ENCODE data around the gene RWDD3.

The RWDD3 gene, protein sequence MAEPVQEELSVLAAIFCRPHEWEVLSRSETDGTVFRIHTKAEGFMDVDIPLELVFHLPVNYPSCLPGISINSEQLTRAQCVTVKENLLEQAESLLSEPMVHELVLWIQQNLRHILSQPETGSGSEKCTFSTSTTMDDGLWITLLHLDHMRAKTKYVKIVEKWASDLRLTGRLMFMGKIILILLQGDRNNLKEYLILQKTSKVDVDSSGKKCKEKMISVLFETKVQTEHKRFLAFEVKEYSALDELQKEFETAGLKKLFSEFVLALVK

GRCh38 chr1:95233737-95234500, at the start of gene RWDD3:
Gene RWDD3, plus strand, starts transcription at chr1:95234210. Its CDS starts 21 bp downstream, at chr1:95234231.
- Histone ChIP-seq H3K9me3 (ENCODE audit: control insufficient read depth, insufficient read depth, low read length) (no peaks in the 10 kb centered on the region), H3K27me3 (ENCODE audit: control insufficient read depth, low read length) (peaks cover 12% of the 10 kb centered on the region), H3K79me2 (ENCODE audit: control insufficient read depth, low read length) (peaks cover 35% of the 10 kb centered on the region), H4K20me1 (ENCODE audit: control insufficient read depth, insufficient read depth, low read depth, low read length) (no peaks in the 10 kb centered on the region), H3K36me3 (ENCODE audit: control insufficient read depth, low read length) (peaks cover 14% of the 10 kb centered on the region), H3K27ac (ENCODE audit: low read depth, low read length) (peak within 1 kb of the TSS; percentile 37), H3F3A (ENCODE audit: control insufficient read depth, insufficient read depth) (no peaks in the 10 kb centered on the region), H3K4me2 (ENCODE audit: low read length) (peak within 1 kb of the TSS; percentile 92), H3K4me1 (ENCODE audit: control insufficient read depth, low read length) (peaks cover 9% of the 10 kb centered on the region), H3K9me2 (replicated peaks; ENCODE audit: control insufficient read depth, low read length) (no peaks in the 10 kb centered on the region), H3K4me3 (ENCODE audit: low read length) (peak within 1 kb of the TSS; percentile 92)
- no peak for TF ChIP-seq EZH2phosphoT487 (IDR thresholded peaks at IDR 0.05; ENCODE audit: borderline replicate concordance, low read length)
- TF ChIP-seq, protein P1, sequence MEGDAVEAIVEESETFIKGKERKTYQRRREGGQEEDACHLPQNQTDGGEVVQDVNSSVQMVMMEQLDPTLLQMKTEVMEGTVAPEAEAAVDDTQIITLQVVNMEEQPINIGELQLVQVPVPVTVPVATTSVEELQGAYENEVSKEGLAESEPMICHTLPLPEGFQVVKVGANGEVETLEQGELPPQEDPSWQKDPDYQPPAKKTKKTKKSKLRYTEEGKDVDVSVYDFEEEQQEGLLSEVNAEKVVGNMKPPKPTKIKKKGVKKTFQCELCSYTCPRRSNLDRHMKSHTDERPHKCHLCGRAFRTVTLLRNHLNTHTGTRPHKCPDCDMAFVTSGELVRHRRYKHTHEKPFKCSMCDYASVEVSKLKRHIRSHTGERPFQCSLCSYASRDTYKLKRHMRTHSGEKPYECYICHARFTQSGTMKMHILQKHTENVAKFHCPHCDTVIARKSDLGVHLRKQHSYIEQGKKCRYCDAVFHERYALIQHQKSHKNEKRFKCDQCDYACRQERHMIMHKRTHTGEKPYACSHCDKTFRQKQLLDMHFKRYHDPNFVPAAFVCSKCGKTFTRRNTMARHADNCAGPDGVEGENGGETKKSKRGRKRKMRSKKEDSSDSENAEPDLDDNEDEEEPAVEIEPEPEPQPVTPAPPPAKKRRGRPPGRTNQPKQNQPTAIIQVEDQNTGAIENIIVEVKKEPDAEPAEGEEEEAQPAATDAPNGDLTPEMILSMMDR (IDR thresholded peaks at IDR 0.05; ENCODE audit: low read depth, low read length, poor library complexity, severe bottlenecking) = peak; percentile 67

- H3K4me2 ChIP-seq (ENCODE audit: low read length) = no peak overlapping the region
- no peak for TF ChIP-seq EZH2phosphoT487 (IDR thresholded peaks at IDR 0.05; ENCODE audit: borderline replicate concordance, low read length)
- TF ChIP-seq, protein P1 (IDR thresholded peaks at IDR 0.05; ENCODE audit: low read depth, low read length, poor library complexity, severe bottlenecking) = no peak
- no peak overlapping the region for H3K4me3 ChIP-seq (ENCODE audit: low read length)
- H3K36me3 ChIP-seq (ENCODE audit: control insufficient read depth, low read length) = no peaks in the 10 kb centered on the region
- no peaks in the 10 kb centered on the region for H3K9me2 ChIP-seq (replicated peaks; ENCODE audit: control insufficient read depth, low read length)
- H3K27ac ChIP-seq (ENCODE audit: low read depth, low read length) = no peak overlapping the region
- no peaks in the 10 kb centered on the region for H3K9me3 ChIP-seq (ENCODE audit: control insufficient read depth, insufficient read depth, low read length)
- no peaks in the 10 kb centered on the region for H3K4me1 ChIP-seq (ENCODE audit: control insufficient read depth, low read length)
- no peaks in the 10 kb centered on the region for H3K79me2 ChIP-seq (ENCODE audit: control insufficient read depth, low read length)
- H3K27me3 ChIP-seq (ENCODE audit: control insufficient read depth, low read length) = no peaks in the 10 kb centered on the region
- no peaks in the 10 kb centered on the region for H3F3A ChIP-seq (ENCODE audit: control insufficient read depth, insufficient read depth)
- no peaks in the 10 kb centered on the region for H4K20me1 ChIP-seq (ENCODE audit: control insufficient read depth, insufficient read depth, low read depth, low read length)
These were observed 47.9 kb upstream of the RWDD3 start for GRCh38 chr1:95186149-95186548.

DNA sequence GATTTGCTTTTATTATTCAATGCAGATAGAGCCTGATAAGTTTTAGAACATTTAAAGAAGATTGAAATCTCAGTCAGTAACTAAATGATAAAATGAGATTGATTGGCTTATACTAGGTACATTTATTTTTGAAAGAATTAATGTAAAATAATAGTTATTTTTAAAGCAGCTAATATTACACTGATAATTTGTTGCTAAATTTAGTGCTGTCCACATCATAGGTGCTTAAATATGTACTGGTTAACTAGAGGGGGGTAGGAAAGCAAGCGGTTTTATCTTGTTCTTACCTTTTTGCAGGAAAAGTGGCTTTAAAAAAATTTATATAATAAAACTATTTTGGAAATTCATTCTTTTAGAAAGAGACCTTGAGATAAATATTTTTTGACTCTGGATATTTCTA, 40.4 kb upstream of the RWDD3 start:
- H3K4me2 ChIP-seq (ENCODE audit: low read length) = no peak overlapping the region
- H3K9me2 ChIP-seq (replicated peaks; ENCODE audit: control insufficient read depth, low read length) = no peaks in the 10 kb centered on the region
- no peaks in the 10 kb centered on the region for H3K36me3 ChIP-seq (ENCODE audit: control insufficient read depth, low read length)
- no peaks in the 10 kb centered on the region for H3F3A ChIP-seq (ENCODE audit: control insufficient read depth, insufficient read depth)
- H3K79me2 ChIP-seq (ENCODE audit: control insufficient read depth, low read length) = no peaks in the 10 kb centered on the region
- TF ChIP-seq, protein P1 (IDR thresholded peaks at IDR 0.05; ENCODE audit: low read depth, low read length, poor library complexity, severe bottlenecking) = no peak
- TF ChIP-seq EZH2phosphoT487 (IDR thresholded peaks at IDR 0.05; ENCODE audit: borderline replicate concordance, low read length) = no peak
- H3K27me3 ChIP-seq (ENCODE audit: control insufficient read depth, low read length) = no peaks in the 10 kb centered on the region
- H3K4me1 ChIP-seq (ENCODE audit: control insufficient read depth, low read length) = no peaks in the 10 kb centered on the region
- H3K27ac ChIP-seq (ENCODE audit: low read depth, low read length) = no peak overlapping the region
- no peaks in the 10 kb centered on the region for H4K20me1 ChIP-seq (ENCODE audit: control insufficient read depth, insufficient read depth, low read depth, low read length)
- no peak overlapping the region for H3K4me3 ChIP-seq (ENCODE audit: low read length)
- H3K9me3 ChIP-seq (ENCODE audit: control insufficient read depth, insufficient read depth, low read length) = no peaks in the 10 kb centered on the region

All from DOHH2 (cell line).